GM19397 (cell line): ENCODE results near the gene ITGA1.
"Not testable (repeated sequence)": the region's sequence is repeated elsewhere in the genome, so short reads cannot be mapped to it uniquely, and the experiment has no call there.

Experiments
- ATAC-seq: cut with Tn5 transposase; IDR thresholded peaks from one replicate; pipeline ENCODE4 v1.9.1; 2021; ENCODE audit warnings: mild to moderate bottlenecking, moderate library complexity; ENCODE audit not compliant: unreplicated experiment

The ITGA1 gene

GRCh38 chr5:52827815-52828214 lies 40.1 kb downstream of the ITGA1 start:
- no peak for ATAC-seq

- no peak for ATAC-seq
Observed at GRCh38 chr5:52829664-52830063, 41.9 kb downstream of the ITGA1 start.

- ATAC-seq: no peak
Observed at GRCh38 chr5:52830650-52831049, 42.9 kb downstream of the ITGA1 start.

DNA sequence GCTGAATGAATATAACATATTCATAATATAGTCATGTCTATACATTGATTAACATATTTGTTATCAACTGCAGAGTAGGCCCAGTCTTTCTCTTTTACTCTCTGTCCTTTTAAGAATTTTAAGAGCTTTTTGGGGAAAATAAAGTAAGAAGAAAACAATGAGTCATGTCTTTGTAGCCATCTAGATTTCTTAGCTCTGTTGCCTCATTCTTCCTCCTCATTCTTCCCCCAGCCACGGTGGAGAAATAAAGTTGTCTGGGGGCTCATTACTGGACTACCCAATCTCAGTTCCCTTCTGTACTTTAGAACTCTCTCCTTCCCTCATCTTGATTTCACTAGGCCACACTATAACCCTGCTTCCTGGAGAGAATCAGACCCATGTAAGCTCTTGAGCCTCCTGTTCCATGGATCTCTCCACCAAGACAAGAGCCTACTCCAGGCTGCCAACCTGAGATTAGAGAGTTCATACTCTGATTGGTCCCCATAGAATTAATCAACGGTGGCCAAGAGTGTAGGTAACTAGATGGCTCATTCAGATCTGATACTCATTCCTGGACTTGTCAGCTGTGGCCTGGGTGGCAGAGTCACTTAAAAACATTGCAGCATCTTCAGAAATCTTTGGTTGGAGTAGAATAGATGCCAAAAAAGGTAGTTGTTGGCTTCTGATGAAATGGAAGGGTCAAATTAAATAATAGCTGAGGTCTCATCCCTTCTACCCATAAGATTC lies 44.2 kb downstream of the ITGA1 start:
- no peak for ATAC-seq

GRCh38 chr5:52834320-52834719 lies 46.6 kb downstream of the ITGA1 start:
- ATAC-seq: no peak

DNA sequence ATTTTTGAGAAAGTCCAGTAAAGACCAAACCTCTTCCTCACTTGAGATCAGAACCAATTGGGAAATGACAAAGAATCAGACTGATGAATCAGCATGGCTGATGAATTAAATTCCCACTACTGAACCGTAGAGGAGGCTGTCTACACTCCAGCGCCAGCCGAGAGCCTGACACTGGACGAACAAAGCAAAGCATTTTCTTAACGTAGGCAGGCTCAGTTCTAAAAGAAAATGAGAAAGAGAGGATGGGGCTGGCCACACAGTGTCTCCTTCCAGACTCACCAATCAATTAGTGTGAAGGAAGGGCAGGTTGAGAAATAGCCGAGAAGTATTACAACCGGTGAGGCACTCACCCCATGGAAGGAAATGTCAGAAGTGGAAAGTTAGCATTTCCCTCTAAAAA lies 49.4 kb downstream of the ITGA1 start:
- ATAC-seq: no peak

DNA sequence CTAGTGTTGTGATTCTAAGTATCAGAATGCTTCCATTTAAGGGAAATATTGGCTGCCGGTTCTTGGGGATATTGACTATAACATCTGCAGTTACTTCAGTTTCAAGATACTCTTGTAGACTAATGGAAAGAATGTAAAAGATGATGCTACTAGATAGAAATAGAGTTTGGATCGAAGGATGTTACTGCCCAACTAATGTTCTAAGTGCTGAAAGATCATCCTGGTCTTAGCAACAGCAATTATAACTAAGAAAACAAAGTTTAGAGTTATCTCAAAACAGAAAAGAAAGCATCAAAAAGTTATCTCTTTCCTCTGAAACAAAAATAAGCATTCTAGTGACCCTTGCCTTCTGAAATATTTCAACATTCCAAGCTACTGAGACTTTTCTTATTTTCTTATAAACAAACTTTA lies 49.9 kb downstream of the ITGA1 start:
- no peak for ATAC-seq

DNA sequence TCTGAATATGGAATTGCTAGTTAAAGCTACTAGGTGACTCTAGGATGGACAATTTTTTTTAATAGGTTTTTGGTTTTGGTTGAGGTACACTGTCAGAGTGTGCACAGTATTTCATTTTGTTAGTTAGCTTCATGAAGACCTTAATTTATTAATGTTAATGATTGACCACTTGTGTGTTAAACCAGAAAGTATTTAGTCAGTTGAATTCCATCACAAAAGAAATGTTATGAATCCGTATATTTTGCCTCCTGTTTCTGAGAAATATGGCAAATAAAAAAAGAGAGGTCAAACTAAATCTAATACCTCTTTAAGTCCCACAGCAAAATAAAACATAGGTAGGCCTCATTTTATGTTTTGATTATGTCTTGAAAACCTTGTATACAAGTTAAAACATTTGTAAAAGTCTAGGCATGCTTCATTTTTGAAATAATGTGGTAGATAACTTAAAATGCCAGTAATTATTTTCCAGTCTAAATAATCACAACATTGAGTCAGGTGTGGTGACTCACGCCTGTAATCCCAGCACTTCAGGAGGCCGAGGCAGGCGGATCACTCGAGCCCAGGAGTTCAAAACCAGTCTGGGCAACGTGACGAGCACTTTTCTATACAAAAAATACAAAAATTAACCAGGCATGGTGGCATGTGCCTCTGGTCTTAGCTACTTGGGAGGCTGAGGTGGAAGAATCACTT lies 50.8 kb downstream of the ITGA1 start:
- no peak for ATAC-seq

GRCh38 chr5:52839285-52839684 lies 51.6 kb downstream of the ITGA1 start:
- no peak for ATAC-seq

DNA sequence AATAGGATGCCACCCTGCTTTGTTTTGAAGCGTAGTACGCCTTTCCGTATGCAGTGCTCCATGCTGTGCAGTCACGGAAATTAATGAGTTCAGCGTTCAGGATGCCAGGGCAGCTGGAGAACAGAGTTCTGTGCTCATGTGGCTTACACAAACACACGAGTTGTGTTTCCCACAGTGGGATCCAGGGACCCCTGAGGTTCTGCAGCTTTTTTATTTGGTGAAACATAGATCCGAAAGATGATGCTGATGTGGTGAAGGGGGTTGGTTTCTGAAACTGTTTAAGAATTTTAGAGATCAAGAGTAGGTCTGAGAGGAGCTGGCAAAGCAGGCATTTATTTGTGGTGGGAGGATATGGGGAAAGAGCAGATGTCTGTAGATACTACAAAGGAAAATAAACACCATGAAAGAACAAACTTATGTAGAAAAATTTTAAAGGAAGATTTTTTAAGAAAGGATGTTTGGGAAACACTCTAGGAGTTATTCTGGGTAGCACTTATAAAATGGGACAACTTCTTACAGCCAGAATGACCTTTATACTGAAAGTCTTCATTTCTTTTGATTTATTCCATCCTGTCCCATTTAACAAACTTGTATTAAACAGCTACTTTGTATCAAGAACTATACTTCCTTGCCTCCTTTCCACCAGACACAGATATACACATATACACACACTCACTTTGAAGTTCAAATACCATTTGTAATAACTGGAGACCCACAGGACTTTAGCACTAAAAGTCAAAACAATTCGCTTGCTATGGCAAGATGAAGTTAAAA lies 52.7 kb downstream of the ITGA1 start:
- ATAC-seq: no peak

DNA sequence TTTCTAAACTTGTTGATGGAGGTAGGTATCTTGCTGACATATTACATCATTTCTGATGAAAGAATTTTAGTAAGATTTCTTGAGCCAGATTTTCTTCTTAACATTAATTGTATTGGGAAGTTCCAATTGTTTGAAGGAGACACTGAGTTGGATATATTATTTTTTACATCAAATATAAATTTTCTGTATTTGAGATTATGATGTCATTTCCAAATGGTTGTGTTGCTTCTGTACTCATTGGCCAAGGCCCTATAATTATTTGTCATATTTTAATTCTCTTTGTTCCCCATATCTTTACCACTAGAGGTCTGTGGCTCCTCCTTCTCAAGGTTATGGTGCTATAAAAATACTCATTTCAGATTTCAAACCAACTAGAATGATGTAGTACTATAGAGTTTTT lies 53.4 kb downstream of the ITGA1 start:
- no peak for ATAC-seq

DNA sequence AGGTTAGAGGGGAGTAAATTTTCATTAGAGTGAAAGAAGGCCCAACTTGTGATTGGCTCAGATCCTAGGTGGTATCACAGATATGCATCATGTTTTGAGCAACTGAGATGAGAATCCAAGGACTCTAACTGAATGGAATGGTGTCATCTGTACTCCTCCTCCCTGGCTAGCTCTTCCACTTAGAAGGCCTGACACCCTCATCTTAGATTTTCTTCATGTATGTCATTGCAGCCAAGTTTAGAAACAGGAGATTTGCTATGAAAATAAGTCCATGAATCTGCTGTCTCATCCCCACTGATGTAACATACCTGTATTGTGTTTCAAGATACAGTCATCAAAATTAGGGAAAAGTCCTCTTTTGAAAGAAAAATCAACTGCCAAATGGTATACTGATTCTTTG lies 54.4 kb downstream of the ITGA1 start:
- no peak for ATAC-seq

DNA sequence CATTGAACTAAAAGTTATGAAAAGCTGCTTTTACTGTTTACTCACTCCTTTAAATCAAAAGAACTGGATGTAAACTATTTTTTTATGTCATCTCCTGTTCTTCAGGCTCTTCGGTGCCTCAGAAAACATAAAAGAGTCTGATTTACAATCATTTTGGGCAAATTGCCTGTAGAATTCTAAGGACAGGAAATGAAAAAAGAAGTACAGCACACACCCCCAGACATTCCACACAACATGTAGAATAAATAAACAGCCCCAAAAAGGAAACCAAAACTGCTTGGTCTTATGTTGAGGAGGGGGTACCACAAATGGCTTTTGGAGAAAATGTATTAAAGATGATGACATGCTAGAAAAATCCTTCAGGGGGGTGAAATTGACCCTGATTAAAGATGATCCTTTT lies 57.2 kb downstream of the ITGA1 start:
- no peak for ATAC-seq

- no peak for ATAC-seq
Observed at GRCh38 chr5:52846182-52846842, 58.6 kb downstream of the ITGA1 start.

DNA sequence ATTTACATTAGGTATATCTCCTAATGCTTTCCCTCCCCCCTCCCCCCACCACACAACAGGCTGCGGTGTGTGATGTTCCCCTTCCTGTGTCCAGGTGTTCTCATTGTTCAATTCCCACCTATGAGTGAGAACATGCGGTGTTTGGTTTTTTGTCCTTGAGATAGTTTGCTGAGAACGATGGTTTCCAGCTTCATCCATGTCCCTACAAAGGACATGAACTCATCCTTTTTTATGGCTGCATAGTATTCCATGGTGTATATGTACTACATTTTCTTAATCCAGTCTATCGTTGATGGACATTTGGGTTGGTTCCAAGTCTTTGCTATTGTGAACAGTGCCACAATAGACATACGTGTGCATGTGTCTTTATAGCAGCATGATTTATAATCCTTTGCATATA lies 61.0 kb downstream of the ITGA1 start:
- not testable (repeated sequence) for ATAC-seq

GRCh38 chr5:52849544-52849943 lies 61.8 kb downstream of the ITGA1 start:
- no peak for ATAC-seq

DNA sequence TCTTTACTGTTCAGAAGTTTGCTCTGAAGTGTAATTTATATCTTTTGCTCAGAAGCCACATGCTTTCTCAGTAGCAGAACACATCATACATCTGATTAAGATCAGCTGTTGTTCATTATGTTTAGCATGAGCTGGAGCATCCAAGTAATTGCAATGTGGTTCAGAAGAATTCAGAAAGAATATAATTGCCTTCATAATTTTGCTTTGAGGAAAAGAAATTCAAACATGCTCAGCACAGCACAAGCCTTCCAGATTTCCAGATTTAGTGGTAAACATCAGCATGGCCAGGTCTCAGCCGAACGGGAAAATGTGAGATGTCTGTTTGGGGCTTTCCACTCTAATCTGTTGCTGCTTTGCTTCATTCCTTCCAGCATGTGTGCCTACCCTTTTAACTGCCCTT lies 65.9 kb downstream of the ITGA1 start:
- no peak for ATAC-seq

DNA sequence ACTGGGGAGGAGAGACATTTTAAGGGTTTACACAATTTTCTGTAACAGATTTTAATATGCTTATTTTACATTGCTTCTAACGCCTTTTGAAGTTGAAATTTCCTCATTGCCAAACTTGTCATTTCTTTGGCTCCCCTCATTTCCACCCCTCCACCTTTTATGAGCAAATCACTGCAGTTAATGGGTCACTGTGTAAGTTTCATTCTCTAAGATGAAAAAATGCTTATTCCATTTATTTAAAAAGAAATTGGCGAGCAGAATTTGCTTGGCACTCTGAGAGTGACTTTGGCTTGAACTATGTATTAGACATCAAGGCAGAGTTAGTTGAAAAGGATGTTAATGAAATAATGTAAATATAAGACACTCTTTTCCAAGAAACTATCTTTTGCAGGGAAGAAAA lies 66.6 kb downstream of the ITGA1 start:
- ATAC-seq: no peak

GRCh38 chr5:52854949-52855348 lies 67.2 kb downstream of the ITGA1 start:
- ATAC-seq: no peak

DNA sequence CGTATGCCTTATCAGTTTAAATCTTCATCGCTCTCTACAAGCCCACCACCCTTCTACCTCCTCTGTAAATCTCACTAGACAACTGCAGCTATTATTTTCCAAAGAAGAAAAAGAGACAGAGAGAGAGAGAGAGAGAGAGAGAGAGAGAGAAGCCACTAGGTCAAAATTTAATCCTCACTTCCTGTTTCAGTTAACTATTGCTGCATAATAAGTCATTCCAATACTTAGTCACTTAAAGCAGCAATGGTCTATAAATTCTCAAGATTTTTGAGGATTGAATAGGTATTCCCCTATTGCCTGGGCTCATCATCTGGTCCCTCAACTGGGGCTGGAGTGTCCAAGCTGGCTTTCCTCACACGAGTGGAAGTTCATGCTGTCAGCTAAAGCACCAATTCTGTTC lies 68.8 kb downstream of the ITGA1 start:
- peak; percentile 74 for ATAC-seq

DNA sequence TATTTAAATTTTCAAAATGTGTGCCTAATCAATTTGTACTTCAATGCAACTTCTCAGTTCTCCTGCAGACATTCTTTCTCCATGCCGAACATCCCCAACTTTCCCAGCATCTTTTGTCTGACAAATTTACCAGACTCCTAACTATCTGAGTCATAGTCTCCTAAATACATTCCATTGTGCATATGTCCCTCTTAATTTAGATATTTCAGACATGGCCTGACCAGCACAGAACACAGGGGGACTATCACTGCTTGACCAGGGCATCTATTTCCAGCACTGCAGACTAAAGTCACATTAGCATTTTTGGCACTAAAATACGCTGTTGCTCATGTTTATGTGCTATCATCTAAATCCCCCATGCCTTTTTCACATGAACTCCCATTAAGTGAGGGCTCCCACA lies 71.9 kb downstream of the ITGA1 start:
- ATAC-seq: no peak
